ENCODE results near the gene PPP1R11. TPM values are rescaled to one million over a fixed set of nuclear protein-coding genes. Genes with fewer than 3 reads are reported as not detected.

The PPP1R11 gene
- total and polyA plus RNA-seq, 9 of the 15 experiments (the other 6 are each of a cell fraction or from before 2014, with no cell fraction given) = 17.8 to 94.8 (median 44.6) TPM

GRCh38 chr6:30067460-30068139 is 602 bp downstream of the PPP1R11 start (continued):
- no peak for TF ChIP-seq REST (IDR thresholded peaks at IDR 0.05; ENCODE audit: borderline replicate concordance)
- TF ChIP-seq REST (CRISPR knock-in tag; IDR thresholded peaks at IDR 0.05; ENCODE audit: low read depth) = no peak
- TF ChIP-seq E2F4 (CRISPR knock-in tag; IDR thresholded peaks at IDR 0.05; ENCODE audit: low read depth) = no peak
- TF ChIP-seq CBX8 (IDR thresholded peaks at IDR 0.05; ENCODE audit: borderline replicate concordance, extremely low read depth, low read depth, low read length, poor library complexity, severe bottlenecking) = no peak
- TF ChIP-seq GTF2E2 (tag; IDR thresholded peaks at IDR 0.05) = no peak
- TF ChIP-seq ZBTB5 (IDR thresholded peaks at IDR 0.05) = no peak
- no peak for TF ChIP-seq NCOR1 (IDR thresholded peaks at IDR 0.05)
- TF ChIP-seq KDM5B (IDR thresholded peaks at IDR 0.05; ENCODE audit: insufficient replicate concordance, low read depth, low read length) = no peak
